ENCODE data around the gene SYNGR1.

SYNGR1 gene

GRCh38 chr22:39374191-39374590 is 24.4 kb downstream of the SYNGR1 start:
- DNase-seq = no peak

GRCh38 chr22:39374801-39375200 is 25.0 kb downstream of the SYNGR1 start:
- no peak for DNase-seq

GRCh38 chr22:39375646-39376045 is 25.9 kb downstream of the SYNGR1 start:
- no peak for DNase-seq

- no peak for DNase-seq
Observed at GRCh38 chr22:39379756-39380730, 30.3 kb downstream of the SYNGR1 start.

GRCh38 chr22:39381009-39381755 is 31.4 kb downstream of the SYNGR1 start:
- no peak for DNase-seq

GRCh38 chr22:39381930-39382329 is 32.1 kb downstream of the SYNGR1 start:
- DNase-seq = no peak

- DNase-seq = no peak
Observed at GRCh38 chr22:39382410-39382809, 32.6 kb downstream of the SYNGR1 start.

- DNase-seq = no peak
Observed at GRCh38 chr22:39383841-39384625, 34.2 kb downstream of the SYNGR1 start.

- no peak for DNase-seq
Observed at GRCh38 chr22:39384750-39385480, 35.1 kb downstream of the SYNGR1 start.

- DNase-seq = no peak
Observed at GRCh38 chr22:39388261-39389011, 38.6 kb downstream of the SYNGR1 start.

- no peak for DNase-seq
Observed at GRCh38 chr22:39389420-39389819, 39.6 kb downstream of the SYNGR1 start.

- no peak for DNase-seq
Observed at GRCh38 chr22:39392341-39392948, 42.7 kb downstream of the SYNGR1 start.

GRCh38 chr22:39395936-39396796 is 46.4 kb downstream of the SYNGR1 start:
- DNase-seq = peak; percentile 72

- DNase-seq = peak; percentile 94
Observed at GRCh38 chr22:39396797-39397195, 47.0 kb downstream of the SYNGR1 start.

- no peak for DNase-seq
Observed at GRCh38 chr22:39401301-39401631, 51.5 kb downstream of the SYNGR1 start.

GRCh38 chr22:39405346-39406085 is 55.7 kb downstream of the SYNGR1 start:
- no peak for DNase-seq

GRCh38 chr22:39408173-39408572 is 58.4 kb downstream of the SYNGR1 start:
- DNase-seq = no peak

- DNase-seq = no peak
Observed at GRCh38 chr22:39408807-39409206, 59.0 kb downstream of the SYNGR1 start.

GRCh38 chr22:39409516-39410029 is 59.8 kb downstream of the SYNGR1 start:
- DNase-seq = no peak
